Esophagus muscularis mucosa (tissue), 4 donors: ENCODE data around the gene SYNDIG1. TPM values are rescaled to one million over a fixed set of nuclear protein-coding genes. Genes with fewer than 3 reads are reported as not detected.

Source experiments
- DNase-seq: peaks from one replicate; pipeline ENCODE4 v3.0.0-alpha.2; 2017; ENCODE audit errors: extremely low spot score
- H3K27ac ChIP-seq, 4 donors: fragments of 200-600 bp; sonication (generic); replicated peaks in 1 of 4; 1 replicate in 3 of 4; 2 replicates in 1 of 4; pipeline ENCODE4 v1.5.1; 2016 to 2019; ENCODE audit warnings: mild to moderate bottlenecking in 1 of 4
- H3K27me3 ChIP-seq, 4 donors: fragments of 200-600 bp; sonication (generic); one replicate each; pipeline versions ENCODE4 v1.5.1 to v1.6.0; 2016 to 2019
- H3K36me3 ChIP-seq, 4 donors: fragments of 200-600 bp; sonication (generic); one replicate each; pipeline ENCODE4 v1.5.1; 2016 to 2019
- H3K4me1 ChIP-seq, 4 donors: fragments of 200-600 bp; sonication (generic); one replicate each; pipeline ENCODE4 v1.5.1; 2016 to 2019
- H3K4me3 ChIP-seq, 4 donors: fragments of 200-600 bp; sonication (generic); 1 replicate in 2 of 4; 2 replicates in 2 of 4; pipeline ENCODE4 v1.5.1; 2016 to 2019; ENCODE audit warnings: mild to moderate bottlenecking in 4 of 4, moderate library complexity in 1 of 4
- H3K9me3 ChIP-seq, 4 donors: fragments of 200-600 bp; sonication (generic); 1 replicate in 3 of 4; 2 replicates in 1 of 4; pipeline ENCODE4 v1.5.1; 2016 to 2019
- EP300 ChIP-seq: sonication (generic); formaldehyde crosslinking; IDR thresholded peaks from one replicate; pipeline ENCODE4 v1.6.1; 2017; ENCODE audit warnings: antibody characterized with exemption
- POLR2A ChIP-seq: fragments of 450-650 bp; IDR thresholded peaks from one replicate; pipeline ENCODE4 v1.6.1; 2017; ENCODE audit warnings: antibody characterized with exemption, moderate library complexity, mild to moderate bottlenecking, low read depth
- POLR2AphosphoS5 ChIP-seq, 2 donors: sonication (generic); formaldehyde crosslinking; IDR thresholded peaks; one replicate each; pipeline ENCODE4 v1.6.1; 2017; ENCODE audit warnings: antibody characterized with exemption in 2 of 2
- WGBS: methylation state at CpG from one replicate; pipeline ENCODE4 v1.1.5; 2018; 5-methylcytosine and 5-hydroxymethylcytosine counted together
- intact Hi-C: fragments of 100-400 bp; cut with DNase I; formaldehyde crosslinking; loops from one replicate; pipeline ENCODE4 v1.15.1; 2023
- total RNA-seq, 4 donors: library from RNA; depleted of rRNA; stranded (reverse); fragments of >200 nt; gene quantifications; one replicate each; pipeline versions ENCODE4 v1.1.0 to v1.2.1, GENCODE V29; 2016
- TF ChIP-seq, protein P1 (sequence below), 3 experiments: fragments of 200-600 bp in 2 of 3; fragments of 450-650 bp in 1 of 3; sonication (generic) in 2 of 3; IDR thresholded peaks; one replicate each; pipeline ENCODE4 v1.5.1; 2017 to 2019; ENCODE audit warnings: antibody characterized with exemption in 3 of 3, mild to moderate bottlenecking in 2 of 3, moderate library complexity in 1 of 3

The SYNDIG1 gene
- total RNA-seq, 4 donors from 2014 or later, result not detected

GRCh38 chr20:24575811-24576210 lies 106.4 kb downstream of the SYNDIG1 start:
- DNase-seq, result no peak
- TF ChIP-seq POLR2AphosphoS5 (IDR thresholded peaks at IDR 0.05) (no peak), EP300 (no peak), POLR2A (no peak)
- TF ChIP-seq, protein P1, sequence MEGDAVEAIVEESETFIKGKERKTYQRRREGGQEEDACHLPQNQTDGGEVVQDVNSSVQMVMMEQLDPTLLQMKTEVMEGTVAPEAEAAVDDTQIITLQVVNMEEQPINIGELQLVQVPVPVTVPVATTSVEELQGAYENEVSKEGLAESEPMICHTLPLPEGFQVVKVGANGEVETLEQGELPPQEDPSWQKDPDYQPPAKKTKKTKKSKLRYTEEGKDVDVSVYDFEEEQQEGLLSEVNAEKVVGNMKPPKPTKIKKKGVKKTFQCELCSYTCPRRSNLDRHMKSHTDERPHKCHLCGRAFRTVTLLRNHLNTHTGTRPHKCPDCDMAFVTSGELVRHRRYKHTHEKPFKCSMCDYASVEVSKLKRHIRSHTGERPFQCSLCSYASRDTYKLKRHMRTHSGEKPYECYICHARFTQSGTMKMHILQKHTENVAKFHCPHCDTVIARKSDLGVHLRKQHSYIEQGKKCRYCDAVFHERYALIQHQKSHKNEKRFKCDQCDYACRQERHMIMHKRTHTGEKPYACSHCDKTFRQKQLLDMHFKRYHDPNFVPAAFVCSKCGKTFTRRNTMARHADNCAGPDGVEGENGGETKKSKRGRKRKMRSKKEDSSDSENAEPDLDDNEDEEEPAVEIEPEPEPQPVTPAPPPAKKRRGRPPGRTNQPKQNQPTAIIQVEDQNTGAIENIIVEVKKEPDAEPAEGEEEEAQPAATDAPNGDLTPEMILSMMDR (IDR thresholded peaks at IDR 0.05), result no peak
- Histone ChIP-seq H3K4me3 (no peak overlapping the region), H3K36me3 (no peaks in the 10 kb centered on the region), H3K27me3 (no peaks in the 10 kb centered on the region), H3K9me3 (no peaks in the 10 kb centered on the region), H3K4me1 (no peaks in the 10 kb centered on the region), H3K27ac (no peak overlapping the region)
- intact Hi-C loops, result no loop called here
- WGBS, result 75% methylated on average over 4 of the region's 4 CpGs

DNA sequence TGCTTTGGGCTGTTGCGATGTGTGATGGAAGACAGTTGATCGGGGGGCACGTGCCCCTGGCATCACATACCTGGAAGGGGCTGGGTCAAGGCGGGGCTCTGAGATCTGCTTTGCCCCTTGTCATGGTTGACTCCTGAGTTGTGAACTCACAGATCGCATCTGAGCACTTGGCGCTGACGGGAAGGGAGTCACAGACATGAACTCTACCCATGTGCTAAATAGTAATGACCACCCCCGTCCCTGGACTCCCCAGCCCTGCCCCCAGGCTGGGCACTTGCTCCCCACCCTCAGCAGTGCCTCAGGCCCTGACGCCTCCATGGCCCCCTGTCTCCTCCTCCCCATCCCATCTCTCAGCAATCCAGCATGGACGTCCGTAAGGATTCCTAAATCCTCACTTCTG lies 107.0 kb downstream of the SYNDIG1 start:
- H3K4me1 ChIP-seq, result no peaks in the 10 kb centered on the region
- no peaks in the 10 kb centered on the region for H3K27me3 ChIP-seq
- DNase-seq, result no peak
- no peak overlapping the region for H3K27ac ChIP-seq
- no peak overlapping the region for H3K4me3 ChIP-seq
- H3K36me3 ChIP-seq, result no peaks in the 10 kb centered on the region
- no peaks in the 10 kb centered on the region for H3K9me3 ChIP-seq
- no peak for TF ChIP-seq EP300
- no peak for TF ChIP-seq POLR2AphosphoS5 (IDR thresholded peaks at IDR 0.05)
- no peak for TF ChIP-seq POLR2A
- TF ChIP-seq, protein P1 (IDR thresholded peaks at IDR 0.05), result no peak
- 89% methylated on average over 11 of the region's 11 CpGs for WGBS
- intact Hi-C loops, result no loop called here

- Histone ChIP-seq H3K9me3 (no peaks in the 10 kb centered on the region), H3K4me3 (no peak overlapping the region), H3K4me1 (no peaks in the 10 kb centered on the region), H3K27me3 (peaks cover 0 to 2% (median 0%) of the 10 kb centered on the region in 4 donors), H3K27ac (no peak overlapping the region), H3K36me3 (no peaks in the 10 kb centered on the region)
- TF ChIP-seq, protein P1 (IDR thresholded peaks at IDR 0.05), result no peak
- no peak for TF ChIP-seq POLR2A
- no peak for TF ChIP-seq POLR2AphosphoS5 (IDR thresholded peaks at IDR 0.05)
- TF ChIP-seq EP300, result no peak
- intact Hi-C loops, result no loop called here
- DNase-seq, result no peak
- 88% methylated on average over 7 of the region's 10 CpGs for WGBS
Measured at GRCh38 chr20:24577271-24577909, 108.0 kb downstream of the SYNDIG1 start.

- Histone ChIP-seq H3K4me3 (no peak overlapping the region), H3K27me3 (peaks cover 0 to 13% (median 0%) of the 10 kb centered on the region in 4 donors), H3K27ac (no peak overlapping the region), H3K4me1 (no peaks in the 10 kb centered on the region), H3K9me3 (no peaks in the 10 kb centered on the region), H3K36me3 (no peaks in the 10 kb centered on the region)
- peak; percentile 85 for DNase-seq
- intact Hi-C loops, result no loop called here
- WGBS, result 76% methylated on average over 19 of the region's 19 CpGs
- no peak for TF ChIP-seq POLR2AphosphoS5 (IDR thresholded peaks at IDR 0.05)
Measured at GRCh38 chr20:24578567-24579415, 109.4 kb downstream of the SYNDIG1 start.

GRCh38 chr20:24579475-24579874 lies 110.0 kb downstream of the SYNDIG1 start:
- no peaks in the 10 kb centered on the region for H3K9me3 ChIP-seq
- intact Hi-C loops, result no loop called here

More at GRCh38 chr20:24579475-24579874, 110.0 kb downstream of the SYNDIG1 start:
- peak; percentile 66 for DNase-seq
- no peak overlapping the region for H3K27ac ChIP-seq
- H3K4me1 ChIP-seq, result no peaks in the 10 kb centered on the region
- 82% methylated on average over 10 of the region's 10 CpGs for WGBS
- no peaks in the 10 kb centered on the region for H3K36me3 ChIP-seq
- H3K27me3 ChIP-seq, result peaks cover 0 to 13% (median 0%) of the 10 kb centered on the region in 4 donors
- H3K4me3 ChIP-seq, result no peak overlapping the region
- no peak for TF ChIP-seq POLR2A
- TF ChIP-seq POLR2AphosphoS5 (IDR thresholded peaks at IDR 0.05), result no peak
- no peak for TF ChIP-seq EP300
- TF ChIP-seq, protein P1 (IDR thresholded peaks at IDR 0.05), result no peak
